ENCODE data around the gene STK33.
A peak's percentile ranks its signal among the peaks of the same experiment; 100 is the strongest.

Gene STK33

GRCh38 chr11:8593935-8594909, at the start of gene STK33:
TSS of gene STK33 (minus strand) at chr11:8594228. CDS start at chr11:8474905, 119,323 bp downstream.
- peak; percentile 49 for DNase-seq (ENCODE audit: low spot score)

GRCh38 chr11:8642196-8642841, 48.3 kb upstream of the STK33 start:
- no peak for DNase-seq (ENCODE audit: low spot score)

- DNase-seq (ENCODE audit: low spot score): no peak
These were observed 47.3 kb upstream of the STK33 start for GRCh38 chr11:8641332-8641731.

- DNase-seq (ENCODE audit: low spot score): no peak
These were observed 46.4 kb upstream of the STK33 start for GRCh38 chr11:8640267-8640906.

GRCh38 chr11:8639655-8640054, 45.6 kb upstream of the STK33 start:
- DNase-seq (ENCODE audit: low spot score): no peak

GRCh38 chr11:8638300-8638699, 44.3 kb upstream of the STK33 start:
- DNase-seq (ENCODE audit: low spot score): no peak

GRCh38 chr11:8636127-8636526, 42.1 kb upstream of the STK33 start:
- DNase-seq (ENCODE audit: low spot score): no peak

- no peak for DNase-seq (ENCODE audit: low spot score)
These were observed 40.5 kb upstream of the STK33 start for GRCh38 chr11:8634498-8634897.

- no peak for DNase-seq (ENCODE audit: low spot score)
These were observed 37.5 kb upstream of the STK33 start for GRCh38 chr11:8631395-8632118.

- DNase-seq (ENCODE audit: low spot score): no peak
These were observed 30.7 kb upstream of the STK33 start for GRCh38 chr11:8624698-8625097.

- no peak for DNase-seq (ENCODE audit: low spot score)
These were observed 27.1 kb upstream of the STK33 start for GRCh38 chr11:8621147-8621546.

GRCh38 chr11:8617063-8617462, 23.0 kb upstream of the STK33 start:
- no peak for DNase-seq (ENCODE audit: low spot score)

GRCh38 chr11:8615291-8616032, 21.4 kb upstream of the STK33 start:
- DNase-seq (ENCODE audit: low spot score): no peak

- DNase-seq (ENCODE audit: low spot score): no peak
These were observed 20.5 kb upstream of the STK33 start for GRCh38 chr11:8614497-8614896.

- DNase-seq (ENCODE audit: low spot score): no peak
These were observed 19.0 kb upstream of the STK33 start for GRCh38 chr11:8613036-8613435.

GRCh38 chr11:8612522-8612921, 18.5 kb upstream of the STK33 start:
- no peak for DNase-seq (ENCODE audit: low spot score)

- peak; percentile 6 for DNase-seq (ENCODE audit: low spot score)
These were observed 16.6 kb upstream of the STK33 start for GRCh38 chr11:8610532-8611116.

GRCh38 chr11:8608652-8609051, 14.6 kb upstream of the STK33 start:
- DNase-seq (ENCODE audit: low spot score): no peak

- no peak for DNase-seq (ENCODE audit: low spot score)
These were observed 12.0 kb upstream of the STK33 start for GRCh38 chr11:8605971-8606563.

GRCh38 chr11:8604078-8604723, 10.2 kb upstream of the STK33 start:
- peak; percentile 34 for DNase-seq (ENCODE audit: low spot score)
